IPS-NIHi11 (cell line): ENCODE measurements around the gene SPRED2.
A peak's percentile ranks its signal among the peaks of the same experiment; 100 is the strongest.
"Not testable (repeated sequence)": the region's sequence is repeated elsewhere in the genome, so short reads cannot be mapped to it uniquely, and the experiment has no call there.

Source experiments
- DNase-seq: peaks from one replicate; pipeline ENCODE4 v3.0.0; 2012; ENCODE audit warnings: mixed read lengths, low spot score

Gene SPRED2

DNA sequence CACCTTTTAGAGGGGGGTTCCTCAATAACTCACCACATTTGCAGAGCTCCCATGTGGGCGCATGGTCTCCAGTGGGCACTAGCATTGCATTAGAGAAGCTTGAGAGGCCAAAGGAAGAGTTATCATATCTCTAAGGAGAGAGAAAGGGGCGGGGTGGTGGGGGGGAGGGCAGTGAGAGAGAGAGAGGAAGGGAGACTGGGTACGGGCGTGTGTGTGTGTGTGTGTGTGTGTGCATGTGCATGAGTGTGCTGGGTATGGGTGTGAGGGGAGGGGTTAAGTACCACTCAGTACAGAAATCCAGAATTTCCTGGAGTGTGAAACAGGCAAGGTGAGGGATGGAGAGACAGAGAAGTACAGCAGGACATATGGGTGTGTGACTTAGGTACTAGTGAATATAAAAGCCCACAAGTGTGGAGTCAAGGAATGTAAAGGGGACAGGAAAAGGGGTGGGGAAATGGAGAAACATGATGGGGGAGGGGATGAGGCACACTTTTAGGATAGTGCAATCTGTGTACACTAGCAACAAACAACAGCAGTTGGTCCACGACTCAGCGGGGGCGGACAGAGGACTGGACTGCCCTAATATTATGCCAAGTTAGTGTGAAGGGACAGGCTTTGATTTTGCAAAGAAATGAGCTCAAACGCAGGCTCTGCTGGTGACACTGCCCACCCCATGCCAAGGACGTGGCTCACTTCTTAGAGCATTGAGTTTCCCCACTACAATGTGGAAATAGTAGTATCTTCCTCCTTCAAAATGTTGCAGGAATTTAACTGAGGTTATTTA, 91.3 kb downstream of the SPRED2 start:
- DNase-seq, result no peak

DNA sequence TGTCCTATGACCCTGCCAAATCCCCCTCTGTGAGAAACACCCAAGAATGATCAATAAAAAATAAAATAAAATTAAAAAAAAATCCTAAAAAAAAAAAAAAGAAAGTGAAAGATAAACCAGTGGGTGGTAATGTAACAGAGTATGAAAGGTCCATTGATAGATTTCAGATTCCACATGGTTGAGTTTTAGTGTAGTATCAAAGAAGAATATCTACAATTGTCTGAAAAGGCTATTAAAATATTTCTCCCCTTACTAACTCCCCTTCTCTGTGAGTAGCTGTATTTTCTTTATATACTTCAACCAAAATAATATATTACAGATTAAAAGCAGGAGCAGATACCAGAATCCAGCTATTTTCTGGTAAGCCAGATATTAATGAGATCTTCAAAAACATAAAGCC, 92.8 kb downstream of the SPRED2 start:
- no peak for DNase-seq

DNA sequence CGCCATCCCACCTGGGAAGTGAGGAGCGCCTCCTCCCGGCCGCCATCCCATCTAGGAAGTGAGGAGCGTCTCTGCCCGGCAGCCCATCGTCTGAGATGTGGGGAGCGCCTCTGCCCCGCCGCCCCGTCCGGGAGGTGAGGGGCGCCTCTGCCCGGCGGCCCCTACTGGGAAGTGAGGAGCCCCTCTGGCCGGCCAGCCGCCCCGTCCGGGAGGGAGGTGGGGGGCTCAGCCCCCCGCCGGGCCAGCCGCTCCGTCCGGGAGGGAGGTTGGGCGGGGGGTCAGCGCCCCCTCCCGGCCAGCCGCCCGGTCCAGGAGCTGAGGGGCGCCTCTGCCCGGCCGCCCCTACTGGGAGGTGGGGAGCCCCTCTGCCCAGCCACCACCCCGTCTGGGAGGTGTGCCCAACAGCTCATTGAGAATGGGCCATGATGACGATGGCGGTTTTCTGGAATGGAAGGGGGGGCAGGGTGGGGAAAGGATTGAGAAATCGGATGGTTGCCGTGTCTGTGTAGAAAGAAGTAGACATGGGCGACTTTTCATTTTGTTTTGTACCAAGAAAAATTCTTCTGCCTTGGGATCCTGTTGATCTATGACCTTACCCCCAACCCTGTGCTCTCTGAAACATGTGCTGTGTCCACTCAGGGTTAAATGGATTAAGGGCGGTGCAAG, 93.4 kb downstream of the SPRED2 start:
- not testable (repeated sequence) for DNase-seq

DNA sequence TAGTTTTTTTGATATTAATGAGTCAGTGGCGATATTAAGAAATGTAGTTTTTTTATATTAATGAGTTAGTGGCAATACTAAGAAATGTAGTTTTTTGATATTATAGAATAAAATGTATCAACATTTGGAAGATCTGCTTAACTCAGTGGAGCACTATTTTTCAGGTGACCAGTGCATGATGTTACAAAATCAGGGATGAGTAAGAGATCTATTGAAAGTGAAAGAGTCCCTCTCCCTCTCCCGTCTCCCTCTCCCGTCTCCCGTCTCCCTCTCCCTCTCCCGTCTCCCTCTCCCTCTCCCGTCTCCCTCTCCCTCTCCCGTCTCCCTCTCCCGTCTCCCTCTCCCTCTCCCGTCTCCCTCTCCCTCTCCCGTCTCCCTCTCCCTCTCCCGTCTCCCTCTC, 94.5 kb downstream of the SPRED2 start:
- DNase-seq, result not testable (repeated sequence)

DNA sequence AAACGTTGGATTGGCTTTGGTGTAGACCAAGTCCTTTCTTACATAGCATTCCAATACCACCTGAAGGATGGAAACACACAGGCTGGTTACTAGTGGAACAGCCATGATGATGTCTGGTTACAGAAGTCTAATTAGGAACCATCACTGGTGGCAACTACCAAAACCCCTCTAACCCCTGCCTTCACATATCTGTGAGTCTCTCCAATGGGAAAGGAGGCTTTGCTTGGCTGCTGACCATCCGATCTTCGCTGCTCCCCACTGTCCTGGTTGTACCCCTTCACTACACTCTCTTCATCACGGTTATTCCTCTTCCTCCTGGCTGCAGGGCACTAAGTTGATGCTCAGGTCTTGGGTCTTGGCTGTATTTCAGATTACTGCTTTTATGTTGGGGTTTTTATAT, 97.7 kb downstream of the SPRED2 start:
- no peak for DNase-seq

DNA sequence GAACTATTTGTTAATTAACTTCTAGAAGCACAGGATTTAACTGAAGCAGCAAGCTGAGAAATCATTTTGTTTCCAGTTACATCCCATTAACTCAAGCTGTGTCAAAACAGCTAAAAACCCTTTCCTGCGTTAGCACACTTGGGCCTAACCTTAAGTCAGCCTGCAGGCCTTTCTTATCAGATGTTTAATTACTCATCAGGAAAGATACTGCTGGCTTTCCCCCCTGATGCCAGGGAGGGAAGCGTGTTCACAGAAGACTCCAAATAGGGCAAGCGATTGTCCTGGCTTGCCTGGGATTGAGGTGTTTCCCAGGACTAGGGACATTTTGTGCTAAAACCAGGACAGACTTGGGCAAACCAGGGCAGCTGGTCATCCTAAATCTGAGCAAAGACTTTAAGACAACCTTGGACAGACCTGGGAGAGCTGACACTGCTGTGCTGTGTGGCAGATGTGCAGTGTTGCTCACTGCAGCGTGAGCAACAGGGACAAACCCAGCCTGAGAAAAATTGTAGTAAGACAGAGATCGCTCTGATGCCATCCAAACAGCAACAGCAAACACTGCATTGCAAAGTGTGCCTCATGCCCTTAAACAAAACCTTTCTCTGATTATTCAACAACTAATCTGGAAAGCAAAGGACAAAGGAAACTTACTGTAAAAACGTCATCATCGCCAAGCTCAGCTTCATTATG, 100.9 kb downstream of the SPRED2 start:
- DNase-seq, result no peak

DNA sequence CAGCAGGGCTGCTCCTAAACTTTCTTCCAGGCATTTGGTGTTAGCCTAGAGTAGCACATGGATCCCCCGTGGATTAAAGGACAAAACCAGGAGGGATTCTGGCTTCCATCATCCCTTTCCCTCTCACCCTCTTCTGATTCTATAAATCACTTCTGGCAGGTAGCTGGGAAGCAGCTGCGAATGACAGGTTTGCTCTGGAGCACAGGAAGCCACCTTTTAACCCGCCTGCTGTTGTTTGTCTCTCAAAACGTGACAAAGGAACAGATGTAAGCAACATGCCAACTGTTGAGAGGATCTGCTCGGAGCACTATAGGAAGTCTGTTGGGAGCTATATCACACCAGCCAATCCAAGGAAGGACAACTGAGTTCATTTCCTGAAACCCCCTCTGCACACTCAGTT, 102.9 kb downstream of the SPRED2 start:
- DNase-seq, result no peak

DNA sequence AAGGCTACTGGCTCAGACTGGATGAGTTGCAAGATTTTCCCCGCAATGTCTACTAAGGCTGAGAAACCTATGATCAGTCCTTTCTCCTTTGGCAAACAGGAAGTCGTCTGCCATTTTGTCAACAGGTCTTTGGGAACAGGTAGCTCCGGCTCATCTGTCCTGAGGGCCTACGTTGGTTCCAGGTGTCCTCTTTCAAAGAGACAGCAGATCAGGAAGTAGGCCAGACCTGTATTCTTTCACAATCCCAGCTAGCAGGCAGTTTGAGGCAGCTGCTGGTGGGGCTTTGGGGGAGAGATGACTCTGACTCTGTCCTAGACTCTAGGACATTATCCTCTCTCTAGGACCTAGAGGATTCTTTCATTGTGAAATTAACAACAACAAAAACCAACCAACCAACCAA, 106.1 kb downstream of the SPRED2 start:
- DNase-seq, result no peak

DNA sequence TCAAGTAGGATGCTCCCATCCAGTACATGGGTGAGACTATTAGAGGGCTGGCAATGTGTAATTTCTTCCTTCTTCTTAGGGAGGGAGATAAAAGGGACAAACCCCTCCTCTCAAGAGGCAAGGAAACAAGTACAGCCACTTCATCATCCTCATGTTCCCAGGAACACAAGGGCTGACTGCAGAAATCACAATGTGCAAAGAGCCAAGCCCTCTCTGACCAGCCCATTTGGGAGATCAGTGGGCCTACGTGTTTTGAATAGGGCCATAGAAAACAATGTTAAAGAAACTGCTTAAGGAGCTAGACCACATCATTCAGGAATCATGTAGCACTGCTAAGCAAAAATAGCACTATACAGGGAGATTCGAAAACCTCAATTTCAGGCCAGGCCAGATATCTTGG, 107.3 kb downstream of the SPRED2 start:
- DNase-seq, result no peak

DNA sequence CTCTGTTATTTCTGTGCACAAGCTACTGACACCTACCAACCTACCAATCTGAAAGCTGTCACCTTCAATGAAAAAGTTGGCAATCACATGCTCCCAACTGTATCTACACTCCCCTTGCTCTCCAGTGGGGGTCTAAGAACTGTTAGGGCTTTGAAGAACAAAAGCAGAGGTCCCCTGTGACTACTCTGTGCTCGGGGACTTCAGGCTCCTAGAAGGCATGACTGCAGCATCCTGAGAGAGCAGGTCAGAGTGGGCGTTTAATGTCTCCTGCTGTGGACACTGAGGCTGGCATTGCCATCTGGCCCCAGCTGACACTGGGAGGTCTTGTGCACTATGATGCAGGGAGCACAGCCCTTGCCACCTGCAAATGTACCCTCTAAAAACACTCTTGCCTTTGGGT, 111.5 kb downstream of the SPRED2 start:
- DNase-seq, result no peak

DNA sequence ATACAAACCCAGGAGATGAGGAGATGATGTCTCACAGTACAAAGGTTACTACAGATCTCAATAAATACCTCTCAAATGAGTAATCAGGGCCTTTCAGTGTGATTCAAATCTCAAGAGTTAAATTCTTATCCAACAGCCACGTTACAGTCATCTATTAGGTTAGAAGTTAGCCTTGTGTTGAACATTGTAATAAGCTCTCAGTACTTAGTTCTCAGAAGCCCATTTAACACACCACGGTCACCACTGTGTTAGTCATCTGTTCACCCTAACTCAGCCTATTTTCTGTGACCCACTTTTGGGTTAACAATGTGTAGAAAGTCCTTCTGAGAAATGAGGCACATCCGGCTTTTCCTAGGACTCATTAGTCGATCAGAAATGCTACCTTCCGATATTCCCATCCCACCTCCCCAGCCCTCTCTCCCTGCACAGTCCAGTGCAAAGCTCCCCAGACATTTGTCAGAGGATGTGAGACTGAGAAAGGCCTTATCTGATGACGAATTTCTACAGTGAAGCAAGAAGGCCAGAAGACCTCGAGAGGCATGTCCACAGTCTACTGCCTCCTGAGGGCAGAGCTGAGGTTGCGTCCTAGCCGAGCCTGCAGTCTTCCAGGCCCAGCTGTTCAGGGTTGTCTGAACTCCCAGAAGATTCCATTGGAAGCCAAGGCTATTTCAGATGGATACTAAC, 112.2 kb downstream of the SPRED2 start:
- peak; percentile 47 for DNase-seq

DNA sequence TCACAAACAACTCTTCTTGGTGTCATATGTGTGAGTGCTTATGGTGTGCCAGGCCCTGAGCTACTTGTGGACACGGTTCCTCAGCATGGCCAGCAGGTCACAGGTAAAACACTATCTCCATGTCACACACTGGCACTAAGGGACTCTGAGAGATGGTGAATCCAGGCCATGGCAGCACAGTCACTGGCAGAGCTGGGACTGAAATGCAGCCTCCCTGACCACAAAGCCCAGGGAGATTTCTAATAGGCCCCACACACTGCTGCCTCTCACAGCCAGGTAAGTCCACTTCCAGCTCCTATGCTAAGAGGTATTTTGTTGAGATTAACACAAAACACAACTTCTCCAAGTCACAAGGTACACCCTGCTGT, 112.7 kb downstream of the SPRED2 start:
- DNase-seq, result no peak

DNA sequence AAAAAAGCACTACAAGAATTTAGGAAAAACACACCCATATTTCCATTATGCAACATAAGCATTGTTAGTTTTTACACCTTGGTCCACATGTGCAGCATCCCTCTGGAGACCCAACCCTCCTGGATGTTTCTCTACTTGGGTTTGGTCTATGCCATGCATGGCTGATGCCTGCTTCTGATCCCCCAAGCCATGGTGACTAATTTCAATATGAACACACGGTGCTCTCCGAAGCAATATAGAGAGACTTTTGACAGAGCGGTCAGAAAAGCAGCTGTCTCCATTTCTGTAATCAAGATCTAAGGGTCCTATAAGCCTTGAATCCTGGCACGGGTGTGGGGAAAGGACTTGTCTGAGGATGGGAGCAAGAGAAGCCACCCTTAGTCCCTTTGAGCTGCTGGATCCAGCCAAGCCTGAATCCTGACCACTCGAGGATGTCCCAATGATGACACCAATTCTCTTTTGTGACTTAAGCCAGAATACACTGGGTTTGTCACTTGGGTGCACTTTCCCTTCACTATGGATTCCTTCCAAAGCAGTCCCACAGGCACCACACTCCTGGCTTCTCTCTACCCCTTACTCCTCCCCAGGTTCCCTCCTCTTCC, 113.2 kb downstream of the SPRED2 start:
- DNase-seq, result no peak

DNA sequence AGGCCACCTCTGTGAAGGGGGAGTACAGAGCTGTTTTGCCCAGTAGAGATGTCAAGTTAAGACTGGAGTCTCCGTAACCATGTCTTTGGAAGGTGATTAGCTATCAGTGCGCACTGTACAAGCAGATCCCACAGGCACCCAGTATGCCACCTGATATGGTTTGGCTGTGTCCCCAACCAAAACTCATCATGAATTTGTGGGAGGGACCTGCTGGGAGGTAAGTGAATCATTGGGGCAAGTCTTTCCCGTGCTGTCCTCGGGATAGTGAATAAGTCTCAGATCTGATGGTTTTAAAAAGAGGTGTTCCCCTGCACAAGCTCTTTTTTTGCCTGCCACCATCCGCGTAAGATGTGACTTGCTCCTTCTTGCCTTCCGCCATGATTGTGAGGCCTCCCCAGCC, 114.6 kb downstream of the SPRED2 start:
- DNase-seq, result no peak

DNA sequence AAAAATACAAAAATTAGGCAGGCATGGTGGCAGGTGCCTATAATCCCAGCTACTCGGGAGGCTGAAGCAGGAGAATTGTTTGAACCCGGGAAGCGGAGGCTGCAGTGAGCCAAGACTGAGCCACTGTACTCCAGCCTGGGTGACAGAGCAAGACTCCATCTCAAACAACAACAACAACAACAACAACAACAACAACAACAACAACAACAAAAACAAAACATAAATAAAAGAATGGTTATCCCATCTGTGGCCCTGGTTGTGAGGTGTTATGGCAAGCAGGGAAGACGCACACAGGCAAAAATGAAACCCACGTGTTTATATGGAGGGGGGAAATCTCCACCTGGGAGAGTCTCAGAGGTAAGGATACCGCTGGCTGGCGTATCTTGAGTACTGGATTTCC, 115.0 kb downstream of the SPRED2 start:
- DNase-seq, result not testable (repeated sequence)

DNA sequence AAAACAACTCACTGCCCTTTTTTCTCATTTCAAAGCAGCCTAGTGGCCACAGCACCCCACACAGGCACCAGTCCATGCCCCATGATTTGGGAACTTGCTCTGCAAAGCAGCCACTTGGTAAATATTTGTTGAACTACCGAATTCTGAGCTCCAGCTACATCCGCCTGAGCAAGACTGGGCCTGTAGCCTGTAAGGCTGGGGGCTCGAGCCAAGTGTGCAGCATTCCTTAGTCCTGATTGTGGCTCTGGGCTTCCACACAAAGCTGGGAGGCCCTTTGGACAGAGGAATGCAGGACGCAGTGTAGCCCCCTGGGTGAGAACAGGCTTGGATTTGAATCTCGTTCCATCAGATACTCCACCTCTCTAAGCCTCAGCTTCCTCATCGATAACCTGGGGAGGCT, 116.3 kb downstream of the SPRED2 start:
- DNase-seq, result no peak

DNA sequence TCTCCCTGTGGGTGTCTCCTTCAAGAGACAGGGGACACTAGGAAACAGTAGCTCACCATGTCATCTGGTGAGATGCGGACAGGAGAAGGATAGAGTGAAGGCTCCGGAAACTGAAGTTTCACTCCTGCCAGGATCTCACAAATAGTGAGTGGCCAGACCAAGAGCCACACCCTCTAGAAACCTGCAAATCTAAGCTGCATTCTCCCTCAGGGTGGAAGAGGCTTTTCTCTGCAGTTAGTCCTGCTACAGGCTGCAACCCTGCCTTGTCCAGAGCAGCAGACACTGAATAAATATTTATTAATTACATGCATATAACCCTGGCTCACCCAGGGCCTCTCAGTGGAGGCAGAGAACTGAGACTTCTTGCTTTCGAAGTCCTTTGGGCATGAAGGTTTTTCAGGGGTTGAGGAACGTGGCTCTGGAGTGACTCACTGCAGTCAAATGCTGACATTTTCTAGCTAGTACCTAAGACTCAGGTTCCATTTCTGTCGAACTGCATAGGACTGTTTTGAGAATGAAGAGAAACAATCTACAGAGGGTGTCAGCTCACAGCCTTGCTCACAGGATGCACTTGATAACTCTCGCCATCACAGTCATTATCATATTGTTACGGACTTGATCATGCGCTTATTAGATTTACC, 117.5 kb downstream of the SPRED2 start:
- no peak for DNase-seq

DNA sequence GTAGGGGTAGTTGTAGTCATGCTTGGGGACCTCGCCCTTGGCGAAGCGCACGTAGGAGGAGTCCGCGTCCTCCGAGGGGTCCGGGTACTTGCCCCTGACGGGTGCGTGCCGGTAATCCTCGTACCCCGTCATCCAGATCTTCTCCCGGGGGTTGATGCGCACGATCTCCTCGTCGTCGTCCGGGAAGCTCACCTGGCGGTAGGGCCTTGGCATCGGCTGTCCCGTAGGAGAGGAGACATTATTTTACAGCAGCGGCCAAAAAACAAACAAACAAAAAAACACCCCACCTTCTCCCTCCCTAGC, 118.5 kb downstream of the SPRED2 start:
- DNase-seq, result no peak

DNA sequence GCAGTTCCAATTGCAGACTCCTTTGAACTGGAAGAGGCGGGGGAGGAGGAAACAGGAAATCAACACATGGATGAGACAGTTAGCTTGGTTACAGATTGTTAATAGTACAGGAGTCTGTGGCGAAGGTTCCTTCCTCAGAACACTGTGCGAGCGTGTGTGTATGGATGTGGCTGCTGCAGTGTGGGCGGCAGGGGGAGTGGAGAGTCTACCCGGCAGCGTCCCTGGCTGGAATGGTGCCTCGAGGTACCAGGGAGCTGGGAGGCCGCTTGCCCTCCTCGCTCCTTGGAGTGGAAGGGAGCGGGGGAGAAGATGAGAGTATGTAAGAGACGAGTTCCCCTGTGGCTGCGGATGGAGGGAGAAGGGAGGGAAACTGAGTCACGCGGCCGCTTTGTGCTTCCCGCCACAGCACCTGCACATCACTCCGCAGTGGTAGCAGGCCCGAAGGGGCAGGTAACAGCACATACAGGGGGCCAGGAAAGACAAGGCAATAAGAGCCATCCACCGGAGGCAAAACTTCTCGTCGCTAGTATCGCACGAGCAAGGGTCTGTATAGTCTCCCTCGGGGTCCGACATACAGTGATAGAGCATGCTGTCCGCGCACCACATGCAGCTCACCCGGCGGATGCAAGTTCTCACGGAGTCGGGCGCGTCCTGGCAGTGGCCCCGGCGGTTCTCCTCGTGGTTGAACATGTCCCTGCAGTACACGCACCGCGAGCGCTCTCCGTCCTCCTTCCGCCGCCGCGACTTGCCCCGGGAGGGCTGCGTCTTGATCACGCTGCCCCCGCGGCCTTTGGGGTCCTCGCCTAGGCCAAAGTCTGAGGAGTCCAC, 119.1 kb downstream of the SPRED2 start:
- DNase-seq, result no peak

DNA sequence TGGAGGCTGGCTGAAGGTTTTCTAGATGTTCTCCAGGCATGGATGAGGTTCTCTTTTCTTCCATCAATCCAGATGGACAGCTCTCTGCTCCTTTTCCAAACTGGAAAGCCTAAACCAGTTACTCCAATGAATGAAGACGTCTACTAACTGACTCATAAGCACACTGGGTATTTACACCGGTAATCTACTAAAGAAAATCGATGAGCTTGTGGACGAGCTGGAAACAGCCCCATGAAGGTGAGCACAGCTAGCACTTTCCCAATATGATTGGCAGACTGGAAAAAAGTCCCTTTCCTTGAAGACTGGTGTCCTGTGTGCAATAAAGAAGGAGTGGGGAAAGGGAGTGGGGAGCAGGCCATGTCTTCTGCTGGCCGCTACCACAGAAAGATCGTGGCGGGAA, 120.8 kb downstream of the SPRED2 start:
- no peak for DNase-seq

DNA sequence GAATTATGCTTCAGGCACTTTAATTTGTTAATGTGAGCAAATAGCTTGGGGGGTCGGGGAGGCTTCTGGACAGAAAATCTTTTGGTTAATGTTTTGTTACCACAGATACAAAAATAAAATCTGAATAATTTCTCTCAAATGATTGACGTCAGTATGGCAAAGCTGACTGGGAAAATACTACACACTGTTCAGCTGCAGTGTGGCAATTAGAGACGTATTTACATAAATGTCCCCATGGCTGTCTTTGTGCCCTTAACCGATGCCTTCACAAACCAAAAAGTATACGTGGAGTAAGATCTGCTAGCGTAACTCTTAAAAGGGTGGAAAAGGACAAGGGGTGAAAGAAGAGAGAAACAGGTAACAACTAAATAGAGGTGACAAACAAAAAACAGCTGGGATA, 121.3 kb downstream of the SPRED2 start:
- no peak for DNase-seq
